HL-60 (cell line): ENCODE measurements around the gene HTR2B.

ENCODE experiments used
- GABPA ChIP-seq: IDR thresholded peaks from 2 replicates; pipeline ENCODE4 v1.6.1; 2012; ENCODE audit warnings: low read depth
- POLR2AphosphoS5 ChIP-seq: IDR thresholded peaks from 2 replicates; pipeline ENCODE4 v1.6.1; 2012; ENCODE audit warnings: low read depth
- SPI1 ChIP-seq: IDR thresholded peaks from 2 replicates; pipeline ENCODE4 v1.6.1; 2012; ENCODE audit warnings: low read depth, mild to moderate bottlenecking, borderline replicate concordance
- TF ChIP-seq, protein P1 (sequence below): IDR thresholded peaks from one replicate; pipeline ENCODE4 v1.5.1; 2011; ENCODE audit warnings: low read length, control low read depth, inconsistent platforms; ENCODE audit not compliant: insufficient read depth

DNA sequence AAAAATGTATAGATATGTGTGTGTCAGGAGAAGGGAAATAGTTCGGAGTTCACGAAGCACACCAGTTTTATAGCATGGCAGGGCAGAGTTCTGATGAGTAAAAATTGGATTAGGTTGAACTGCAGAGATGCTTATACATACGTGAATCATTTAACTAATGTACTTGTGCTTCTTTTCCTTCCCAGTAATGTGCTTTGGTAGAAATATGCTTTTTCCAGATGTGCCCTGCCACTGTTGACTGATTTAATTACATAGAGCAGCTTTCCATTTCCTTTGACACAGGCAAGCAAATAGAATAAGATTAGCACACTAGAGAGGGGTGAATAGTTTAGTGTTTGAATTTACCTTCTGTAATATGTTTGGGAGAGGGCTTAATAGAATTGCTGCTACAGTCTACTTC lies 44.6 kb upstream of the HTR2B start:
- TF ChIP-seq POLR2AphosphoS5 (no peak), SPI1 (no peak), GABPA (no peak)
- TF ChIP-seq, protein P1, sequence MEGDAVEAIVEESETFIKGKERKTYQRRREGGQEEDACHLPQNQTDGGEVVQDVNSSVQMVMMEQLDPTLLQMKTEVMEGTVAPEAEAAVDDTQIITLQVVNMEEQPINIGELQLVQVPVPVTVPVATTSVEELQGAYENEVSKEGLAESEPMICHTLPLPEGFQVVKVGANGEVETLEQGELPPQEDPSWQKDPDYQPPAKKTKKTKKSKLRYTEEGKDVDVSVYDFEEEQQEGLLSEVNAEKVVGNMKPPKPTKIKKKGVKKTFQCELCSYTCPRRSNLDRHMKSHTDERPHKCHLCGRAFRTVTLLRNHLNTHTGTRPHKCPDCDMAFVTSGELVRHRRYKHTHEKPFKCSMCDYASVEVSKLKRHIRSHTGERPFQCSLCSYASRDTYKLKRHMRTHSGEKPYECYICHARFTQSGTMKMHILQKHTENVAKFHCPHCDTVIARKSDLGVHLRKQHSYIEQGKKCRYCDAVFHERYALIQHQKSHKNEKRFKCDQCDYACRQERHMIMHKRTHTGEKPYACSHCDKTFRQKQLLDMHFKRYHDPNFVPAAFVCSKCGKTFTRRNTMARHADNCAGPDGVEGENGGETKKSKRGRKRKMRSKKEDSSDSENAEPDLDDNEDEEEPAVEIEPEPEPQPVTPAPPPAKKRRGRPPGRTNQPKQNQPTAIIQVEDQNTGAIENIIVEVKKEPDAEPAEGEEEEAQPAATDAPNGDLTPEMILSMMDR, result no peak
